ENCODE measurements around the gene CPXM2. TPM values are rescaled to one million over a fixed set of nuclear protein-coding genes. Genes with fewer than 3 reads are reported as not detected.
A peak's percentile ranks its signal among the peaks of the same experiment; 100 is the strongest.

Gene CPXM2
- total RNA-seq, 3 donors from 2014 or later (not counting 1 experiment from before 2014, with no cell fraction given): not detected

- H3K9me3 Mint-ChIP-seq: no peaks in the 10 kb centered on the region
- no peak overlapping the region for H3K27ac Mint-ChIP-seq
- DNase-seq (no peak), ATAC-seq (no peak)
- Histone ChIP-seq H3K4me1 (ENCODE audit: control insufficient read depth, insufficient read depth, low read length) (no peaks in the 10 kb centered on the region), H3K4me3 (ENCODE audit: low read length) (no peak overlapping the region), H3K9me3 (ENCODE audit: control insufficient read depth, insufficient read depth, low read length) (no peaks in the 10 kb centered on the region), H3K36me3 (ENCODE audit: control insufficient read depth, insufficient read depth, low read length) (no peaks in the 10 kb centered on the region), H3K27me3 (ENCODE audit: control insufficient read depth, insufficient read depth, low read length) (no peaks in the 10 kb centered on the region), H3K27ac (ENCODE audit: low read length) (no peak overlapping the region)
- no peaks in the 10 kb centered on the region for H3K4me1 Mint-ChIP-seq
- H3K27me3 Mint-ChIP-seq (ENCODE audit: low read depth in 2 of 2): peaks cover 11 to 20% of the 10 kb centered on the region in 2 donors
- no peaks in the 10 kb centered on the region for H3K36me3 Mint-ChIP-seq
- H3K4me3 Mint-ChIP-seq: no peak overlapping the region
- 74% methylated on average over 20 of the region's 20 CpGs for WGBS (ENCODE audit: insufficient coverage)
- TF ChIP-seq CTCF (IDR thresholded peaks at IDR 0.05): no peak
- intact Hi-C loops (cut with micrococcal nuclease): no loop called here
These were observed 32.5 kb downstream of the CPXM2 start for GRCh38 chr10:123858907-123859652.

- ATAC-seq (no peak), DNase-seq (no peak)
- intact Hi-C loops (cut with micrococcal nuclease): no loop called here
- no peaks in the 10 kb centered on the region for H3K27me3 ChIP-seq (ENCODE audit: control insufficient read depth, insufficient read depth, low read length)
- no peaks in the 10 kb centered on the region for H3K36me3 Mint-ChIP-seq
- H3K9me3 ChIP-seq (ENCODE audit: control insufficient read depth, insufficient read depth, low read length): no peaks in the 10 kb centered on the region
- H3K36me3 ChIP-seq (ENCODE audit: control insufficient read depth, insufficient read depth, low read length): no peaks in the 10 kb centered on the region
- no peak overlapping the region for H3K27ac Mint-ChIP-seq
- TF ChIP-seq CTCF (IDR thresholded peaks at IDR 0.05): no peak
- no peak overlapping the region for H3K27ac ChIP-seq (ENCODE audit: low read length)
- no peaks in the 10 kb centered on the region for H3K9me3 Mint-ChIP-seq
- H3K4me3 ChIP-seq (ENCODE audit: low read length): no peak overlapping the region
- H3K4me1 ChIP-seq (ENCODE audit: control insufficient read depth, insufficient read depth, low read length): no peaks in the 10 kb centered on the region
- peaks cover 11 to 24% of the 10 kb centered on the region in 2 donors for H3K27me3 Mint-ChIP-seq (ENCODE audit: low read depth in 2 of 2)
- WGBS (ENCODE audit: insufficient coverage): 81% methylated on average over 9 of the region's 9 CpGs
- no peaks in the 10 kb centered on the region for H3K4me1 Mint-ChIP-seq
- H3K4me3 Mint-ChIP-seq: no peak overlapping the region
These were observed 33.4 kb downstream of the CPXM2 start for GRCh38 chr10:123858077-123858681.

GRCh38 chr10:123857616-123858015 lies 34.0 kb downstream of the CPXM2 start:
- Mint-ChIP-seq H3K4me1 (no peaks in the 10 kb centered on the region), H3K4me3 (no peak overlapping the region), H3K27me3 (ENCODE audit: low read depth in 2 of 2) (peaks cover 12 to 30% of the 10 kb centered on the region in 2 donors), H3K36me3 (no peaks in the 10 kb centered on the region), H3K27ac (no peak overlapping the region), H3K9me3 (no peaks in the 10 kb centered on the region)
- no peak overlapping the region for H3K4me3 ChIP-seq (ENCODE audit: low read length)
- H3K4me1 ChIP-seq (ENCODE audit: control insufficient read depth, insufficient read depth, low read length): no peaks in the 10 kb centered on the region
- no peaks in the 10 kb centered on the region for H3K9me3 ChIP-seq (ENCODE audit: control insufficient read depth, insufficient read depth, low read length)
- H3K36me3 ChIP-seq (ENCODE audit: control insufficient read depth, insufficient read depth, low read length): no peaks in the 10 kb centered on the region
- no peak for TF ChIP-seq CTCF (IDR thresholded peaks at IDR 0.05)
- H3K27ac ChIP-seq (ENCODE audit: low read length): no peak overlapping the region
- intact Hi-C loops (cut with micrococcal nuclease): no loop called here
- no peaks in the 10 kb centered on the region for H3K27me3 ChIP-seq (ENCODE audit: control insufficient read depth, insufficient read depth, low read length)
- DNase-seq (no peak), ATAC-seq (peak in 1 of 3 donors; percentile 11)
- WGBS (ENCODE audit: insufficient coverage): 79% methylated on average over 19 of the region's 19 CpGs
